Left ventricle myocardium superior (tissue), 1 donor: Measurements from ENCODE around the gene SAA4. TPM values are rescaled to one million over a fixed set of nuclear protein-coding genes. Genes with fewer than 3 reads are reported as not detected.
"Not testable (repeated sequence)": the region's sequence is repeated elsewhere in the genome, so short reads cannot be mapped to it uniquely, and the experiment has no call there.

Experiments used
- ATAC-seq: fragments of 200-7000 bp; cut with Tn5 transposase; one replicate; pipeline ENCODE4 v1.9.1; 2020; ENCODE audit warnings: mild to moderate bottlenecking, moderate library complexity
- DNase-seq: peaks from one replicate; pipeline ENCODE4 v3.0.0-alpha.2; 2020
- intact Hi-C: fragments of 100-400 bp; cut with micrococcal nuclease; formaldehyde crosslinking; loops from one replicate; pipeline ENCODE4 v1.11.0; 2022
- long read RNA-seq: library from polyadenylated mRNA; unstranded; transcript quantifications from one replicate; pipeline ENCODE4 v2.0.0, GENCODE V29; 2021
- total RNA-seq: library from RNA; stranded (reverse); fragmentation: NEBNext Ultra II Directional; extraction: Animal tissue kit (Norgen Biotek cat#: 25700); gene quantifications from one replicate; pipeline ENCODE4 v1.2.1, GENCODE V29; 2021
- donor health status: DM: no; HTN: yes; CAD: no; lungs with severe emphysema.

Gene SAA4, protein sequence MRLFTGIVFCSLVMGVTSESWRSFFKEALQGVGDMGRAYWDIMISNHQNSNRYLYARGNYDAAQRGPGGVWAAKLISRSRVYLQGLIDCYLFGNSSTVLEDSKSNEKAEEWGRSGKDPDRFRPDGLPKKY
- total RNA-seq: not detected
- long read RNA-seq: 0 reads

- intact Hi-C loops: no loop called here
- DNase-seq (no peak), ATAC-seq (no peak)
These were observed at the start of gene SAA4 for GRCh38 chr11:18236664-18237356. SAA4 (minus strand) TSS chr11:18236802; CDS start chr11:18235926, 876 bp downstream.

DNA sequence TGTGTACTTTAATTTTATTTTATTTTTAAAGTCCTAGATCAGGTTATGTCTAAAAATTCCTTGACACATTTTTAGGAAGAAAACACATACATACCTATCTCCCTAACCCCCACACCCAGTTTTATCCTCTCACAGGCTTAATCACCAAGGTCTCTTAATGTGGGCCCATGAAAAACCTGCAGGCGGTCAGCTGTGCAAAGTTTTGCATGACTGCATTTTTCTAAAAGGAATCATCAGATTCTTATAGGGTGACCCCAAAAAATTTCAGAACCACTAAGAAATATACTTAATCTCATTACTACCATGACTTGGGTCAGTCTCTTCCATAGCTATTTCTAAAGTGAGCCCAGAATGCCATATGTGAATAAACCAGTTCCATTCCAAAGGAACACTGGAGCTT lies 49.2 kb upstream of the SAA4 start:
- intact Hi-C loops: no loop called here
- ATAC-seq (no peak), DNase-seq (no peak)

- DNase-seq: no peak
- intact Hi-C loops: no loop called here
- no peak for ATAC-seq
These were observed 46.0 kb upstream of the SAA4 start for GRCh38 chr11:18282626-18283025.

GRCh38 chr11:18280438-18281045 lies 43.9 kb upstream of the SAA4 start:
- no peak for ATAC-seq

GRCh38 chr11:18277565-18278271 lies 41.1 kb upstream of the SAA4 start:
- peak; percentile 68 for ATAC-seq
- DNase-seq: no peak
- intact Hi-C loops: no loop called here

More at GRCh38 chr11:18280438-18281045, 43.9 kb upstream of the SAA4 start:
- intact Hi-C loops: no loop called here
- DNase-seq: no peak

GRCh38 chr11:18271206-18271605 lies 34.6 kb upstream of the SAA4 start:
- intact Hi-C loops: no loop called here
- DNase-seq (no peak), ATAC-seq (no peak)

GRCh38 chr11:18270102-18270501 lies 33.5 kb upstream of the SAA4 start:
- intact Hi-C loops: no loop called here
- DNase-seq (no peak), ATAC-seq (no peak)

DNA sequence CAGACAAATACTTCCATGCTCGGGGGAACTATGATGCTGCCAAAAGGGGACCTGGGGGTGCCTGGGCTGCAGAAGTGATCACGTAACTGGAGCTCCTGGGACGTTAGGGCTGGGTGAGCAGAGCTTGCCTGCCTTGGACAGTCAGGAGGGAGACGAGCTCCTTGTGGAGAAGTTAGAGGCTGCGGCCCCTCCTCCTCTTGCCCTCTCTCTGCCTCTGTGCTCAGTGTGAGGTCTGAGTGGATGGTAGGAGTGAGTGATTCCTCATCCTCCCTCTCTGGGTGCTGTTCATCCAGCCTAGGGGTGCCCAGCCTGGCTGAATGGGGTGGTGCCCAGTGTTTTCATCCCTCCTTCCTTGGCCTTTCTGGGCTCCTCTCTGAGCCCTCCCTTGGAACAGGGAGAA lies 32.6 kb upstream of the SAA4 start:
- DNase-seq, intact Hi-C loops, ATAC-seq: not testable (repeated sequence)

DNA sequence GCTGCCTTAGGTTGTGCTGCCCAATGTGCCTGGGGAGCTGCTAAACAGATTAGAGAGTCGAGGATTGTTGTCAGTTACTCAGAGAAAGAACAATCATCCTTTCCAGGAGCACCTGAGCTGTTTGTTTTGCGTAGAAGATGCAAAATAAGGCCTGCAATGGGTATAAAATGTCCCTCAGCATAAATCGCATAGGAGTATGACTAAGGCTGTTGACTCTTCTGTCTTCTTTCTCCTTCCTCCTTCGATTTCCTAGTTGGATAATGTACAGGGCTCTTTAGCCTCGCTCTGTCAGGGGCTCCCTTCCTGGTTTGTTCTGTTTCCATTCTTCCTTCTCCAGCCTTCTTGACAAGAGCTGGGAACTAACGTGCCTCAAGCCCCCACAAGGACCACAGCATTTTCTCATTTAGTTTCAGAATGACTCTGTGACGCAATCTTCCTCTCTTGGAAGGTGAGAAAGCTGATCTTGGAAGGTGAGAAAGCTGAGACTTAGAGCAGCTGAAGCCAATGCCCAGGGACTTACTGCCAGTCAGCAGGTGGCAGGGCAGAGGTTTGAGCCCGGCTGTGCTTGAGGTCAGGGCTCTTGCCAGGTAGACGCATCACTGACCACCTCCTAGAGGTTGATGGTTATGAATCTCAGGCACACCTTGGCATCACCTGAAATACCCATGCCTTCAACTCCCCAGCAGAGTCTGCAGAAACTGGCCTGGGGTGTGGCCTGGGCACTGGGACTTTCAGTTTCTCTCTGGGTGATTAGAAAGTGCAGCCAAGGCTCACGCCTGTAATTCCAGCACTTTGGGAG lies 30.9 kb upstream of the SAA4 start:
- intact Hi-C loops, ATAC-seq, DNase-seq: not testable (repeated sequence)

GRCh38 chr11:18265949-18266348 lies 29.3 kb upstream of the SAA4 start, which contains the start of gene SAA1:
SAA1 (plus strand) TSS chr11:18266264; CDS start chr11:18266888, 624 bp downstream.
- ATAC-seq: no peak
- intact Hi-C loops: no loop called here
- DNase-seq: no peak

- ATAC-seq (no peak), DNase-seq (no peak)
- intact Hi-C loops: no loop called here
These were observed 28.3 kb upstream of the SAA4 start for GRCh38 chr11:18264677-18265555.

DNA sequence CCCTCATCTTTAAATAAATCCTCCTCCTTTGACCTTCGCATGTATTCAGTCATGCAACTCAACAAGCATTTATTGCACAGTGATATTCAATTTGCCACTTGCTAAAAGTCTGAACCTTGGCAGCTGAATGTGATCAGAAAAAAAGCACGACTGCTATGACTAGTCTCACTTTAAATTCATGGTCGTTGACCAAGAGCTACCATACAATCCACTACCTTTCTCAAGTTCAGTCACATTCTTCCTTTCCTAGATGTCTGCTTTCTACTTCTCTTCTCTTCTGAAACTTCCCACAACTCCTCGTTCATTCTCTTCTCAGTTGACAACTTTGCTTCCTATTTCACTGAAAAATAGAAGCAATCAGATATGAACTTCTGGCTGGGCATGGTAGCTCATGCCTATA lies 27.4 kb upstream of the SAA4 start:
- DNase-seq (no peak), ATAC-seq (no peak)
- intact Hi-C loops: no loop called here

GRCh38 chr11:18262681-18263350 lies 26.2 kb upstream of the SAA4 start:
- intact Hi-C loops, DNase-seq, ATAC-seq: not testable (repeated sequence)

DNA sequence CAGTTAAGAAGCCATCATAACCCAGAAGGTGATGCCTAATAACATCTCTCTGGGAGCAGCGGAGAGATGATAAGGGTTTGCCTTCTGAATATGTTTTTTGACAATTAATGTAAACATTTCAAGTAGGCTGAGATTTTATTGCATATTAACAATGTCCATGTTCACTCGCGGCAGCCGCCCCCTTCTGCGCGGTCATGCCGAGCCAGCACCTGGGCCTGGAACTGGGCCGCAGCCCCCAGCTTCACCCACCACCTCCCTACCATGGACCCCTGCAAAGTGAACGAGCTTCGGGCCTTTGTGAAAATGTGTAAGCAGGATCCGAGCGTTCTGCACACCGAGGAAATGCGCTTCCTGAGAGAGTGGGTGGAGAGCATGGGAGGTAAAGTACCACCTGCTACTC lies 25.1 kb upstream of the SAA4 start:
- no peak for ATAC-seq
- intact Hi-C loops: no loop called here
- DNase-seq: no peak

DNA sequence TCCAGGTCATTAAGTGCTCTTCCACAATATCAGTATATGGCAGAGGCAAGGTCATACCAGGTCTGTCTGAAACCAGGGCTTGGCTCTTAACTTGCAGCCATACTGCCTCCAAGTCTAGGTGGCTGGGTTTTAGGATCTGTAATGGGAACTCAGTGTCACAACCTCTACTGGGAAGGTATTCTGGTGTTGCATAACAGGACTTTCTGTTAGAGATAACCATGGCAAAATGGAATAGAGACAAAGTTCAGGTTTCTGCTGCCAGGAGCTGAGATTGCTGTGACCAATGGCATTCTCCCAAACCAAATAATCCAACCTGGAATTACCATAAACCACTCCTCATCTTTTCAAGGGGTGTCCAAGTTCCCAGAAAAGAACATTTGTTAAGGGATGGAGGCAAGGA lies 22.7 kb upstream of the SAA4 start:
- DNase-seq: no peak
- intact Hi-C loops: no loop called here
- ATAC-seq: no peak

- no peak for ATAC-seq
- no peak for DNase-seq
- intact Hi-C loops: no loop called here
These were observed 18.3 kb upstream of the SAA4 start for GRCh38 chr11:18254781-18255361.

GRCh38 chr11:18253778-18254338 lies 17.3 kb upstream of the SAA4 start:
- intact Hi-C loops: no loop called here
- ATAC-seq: no peak
- no peak for DNase-seq
